Upper lobe of left lung (tissue), 4 donors: ENCODE results near the gene TMED4.

Source experiments
- POLR2AphosphoS5 ChIP-seq, 2 donors: sonication (generic); formaldehyde crosslinking; IDR thresholded peaks; one replicate each; pipeline ENCODE4 v1.5.1; 2017; ENCODE audit warnings: antibody characterized with exemption in 2 of 2
- TF ChIP-seq, protein P1 (sequence below), 6 experiments: fragments of 450-650 bp in 4 of 6; fragments of 200-600 bp in 2 of 6; sonication (generic) in 2 of 6; IDR thresholded peaks; one replicate each; pipeline ENCODE4 v1.5.1; 2016 to 2019; ENCODE audit warnings: antibody characterized with exemption in 6 of 6

DNA sequence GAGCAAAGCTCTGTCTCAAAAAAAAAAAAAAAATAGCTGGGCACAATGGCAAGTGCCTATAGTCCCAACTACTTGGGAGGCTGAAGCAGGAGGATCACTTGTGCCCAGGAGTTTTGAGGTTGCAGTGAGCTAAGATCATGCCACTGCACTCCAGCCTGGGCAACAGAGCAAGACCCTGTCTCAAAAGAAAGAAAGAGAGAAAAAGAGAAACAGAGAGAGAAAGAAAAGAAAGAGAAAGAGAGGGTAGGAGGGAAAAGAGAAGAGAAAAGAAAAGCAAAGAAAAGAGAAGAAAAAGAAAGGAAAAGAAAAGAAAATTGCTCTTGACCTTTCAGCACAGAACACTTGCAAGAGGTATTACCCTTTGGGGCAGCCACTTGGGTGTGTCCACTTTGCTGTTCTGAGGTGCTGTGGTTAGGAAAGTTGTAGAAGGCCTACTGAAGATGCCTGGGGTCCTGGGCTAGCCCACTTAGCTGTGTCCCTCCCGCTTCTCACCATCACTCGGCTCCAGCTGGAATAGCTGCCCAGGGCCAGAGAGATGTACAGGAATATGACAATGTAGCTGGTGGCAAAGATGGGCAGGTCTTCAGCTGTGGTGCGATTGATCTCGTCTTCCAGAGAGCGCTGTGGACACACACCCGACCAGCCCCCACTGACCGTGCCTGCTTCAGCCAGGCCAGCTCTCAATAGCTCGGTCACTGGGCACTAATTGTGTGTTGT is 46.5 kb downstream of the TMED4 start:
- TF ChIP-seq, protein P1, sequence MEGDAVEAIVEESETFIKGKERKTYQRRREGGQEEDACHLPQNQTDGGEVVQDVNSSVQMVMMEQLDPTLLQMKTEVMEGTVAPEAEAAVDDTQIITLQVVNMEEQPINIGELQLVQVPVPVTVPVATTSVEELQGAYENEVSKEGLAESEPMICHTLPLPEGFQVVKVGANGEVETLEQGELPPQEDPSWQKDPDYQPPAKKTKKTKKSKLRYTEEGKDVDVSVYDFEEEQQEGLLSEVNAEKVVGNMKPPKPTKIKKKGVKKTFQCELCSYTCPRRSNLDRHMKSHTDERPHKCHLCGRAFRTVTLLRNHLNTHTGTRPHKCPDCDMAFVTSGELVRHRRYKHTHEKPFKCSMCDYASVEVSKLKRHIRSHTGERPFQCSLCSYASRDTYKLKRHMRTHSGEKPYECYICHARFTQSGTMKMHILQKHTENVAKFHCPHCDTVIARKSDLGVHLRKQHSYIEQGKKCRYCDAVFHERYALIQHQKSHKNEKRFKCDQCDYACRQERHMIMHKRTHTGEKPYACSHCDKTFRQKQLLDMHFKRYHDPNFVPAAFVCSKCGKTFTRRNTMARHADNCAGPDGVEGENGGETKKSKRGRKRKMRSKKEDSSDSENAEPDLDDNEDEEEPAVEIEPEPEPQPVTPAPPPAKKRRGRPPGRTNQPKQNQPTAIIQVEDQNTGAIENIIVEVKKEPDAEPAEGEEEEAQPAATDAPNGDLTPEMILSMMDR (IDR thresholded peaks at IDR 0.05), result no peak
- no peak for TF ChIP-seq POLR2AphosphoS5 (IDR thresholded peaks at IDR 0.05)
